Keratinocyte (primary cell): Measurements from ENCODE around the gene SLC12A6. TPM values are rescaled to one million over a fixed set of nuclear protein-coding genes. Genes with fewer than 3 reads are reported as not detected.

Experiments
- DNase-seq: peaks from one replicate; pipeline ENCODE4 v3.0.0-alpha.2; 2011; ENCODE audit warnings: low read depth, missing footprints, low spot score
- FAIRE-seq: peaks from 2 replicates; lab custom pipeline; 2011; peaks lifted over from hg19 to GRCh38; lab: Jason Lieb, UNC
- H2AFZ ChIP-seq: 2 replicates; pipeline ENCODE4 v1.6.0; 2012; ENCODE audit warnings: low read length, control low read depth, inconsistent platforms; ENCODE audit not compliant: control insufficient read depth
- H3K27ac ChIP-seq: 2 replicates; pipeline ENCODE4 v1.5.1; 2011; ENCODE audit warnings: low read length; ENCODE audit not compliant: control insufficient read depth, insufficient read depth
- H3K27me3 ChIP-seq: 3 replicates; pipeline ENCODE4 v1.6.0; 2011; ENCODE audit warnings: low read length; ENCODE audit not compliant: control insufficient read depth, insufficient read depth; ENCODE audit errors: extremely low read depth
- H3K36me3 ChIP-seq, 2 experiments: 2 replicates in 1 of 2; 3 replicates in 1 of 2; pipeline ENCODE4 v1.5.1; 2011; ENCODE audit warnings: low read length in 2 of 2, mild to moderate bottlenecking in 1 of 2; ENCODE audit not compliant: control insufficient read depth in 2 of 2, insufficient read depth in 2 of 2; ENCODE audit errors: extremely low read depth in 1 of 2
- H3K4me1 ChIP-seq: 3 replicates; pipeline ENCODE4 v1.5.1; 2011; ENCODE audit warnings: low read length; ENCODE audit not compliant: control insufficient read depth, insufficient read depth; ENCODE audit errors: extremely low read depth
- H3K4me2 ChIP-seq: 3 replicates; pipeline ENCODE4 v1.6.0; 2011; ENCODE audit warnings: low read depth, low read length; ENCODE audit not compliant: control insufficient read depth, insufficient read depth; ENCODE audit errors: extremely low read depth
- H3K4me3 ChIP-seq, 3 experiments: fragments of 200-600 bp in 1 of 3; sonication (generic) in 1 of 3; 2 replicates in 2 of 3; 3 replicates in 1 of 3; pipeline ENCODE4 v1.5.1; 2011 to 2016; ENCODE audit warnings: low read length in 3 of 3, mild to moderate bottlenecking in 3 of 3, control low read depth in 2 of 3, inconsistent platforms in 1 of 3, low read depth in 1 of 3, mixed read lengths in 1 of 3, mixed run types in 1 of 3, moderate library complexity in 1 of 3; ENCODE audit not compliant: control insufficient read depth in 2 of 3, insufficient read depth in 2 of 3; ENCODE audit errors: extremely low read depth in 1 of 3
- H3K79me2 ChIP-seq: 2 replicates; pipeline ENCODE4 v1.6.0; 2012; ENCODE audit warnings: low read length; ENCODE audit not compliant: control insufficient read depth, insufficient read depth
- H3K9ac ChIP-seq: 3 replicates; pipeline ENCODE4 v1.6.0; 2011; ENCODE audit warnings: low read length; ENCODE audit not compliant: control insufficient read depth, insufficient read depth; ENCODE audit errors: extremely low read depth
- H3K9me1 ChIP-seq: 3 replicates; pipeline ENCODE4 v1.6.0; 2011; ENCODE audit warnings: low read length; ENCODE audit not compliant: control insufficient read depth, insufficient read depth; ENCODE audit errors: extremely low read depth
- H3K9me3 ChIP-seq: 2 replicates; pipeline ENCODE4 v1.5.1; 2012; ENCODE audit warnings: low read depth, low read length; ENCODE audit not compliant: control insufficient read depth
- H4K20me1 ChIP-seq: 3 replicates; pipeline ENCODE4 v1.6.0; 2011; ENCODE audit warnings: low read length; ENCODE audit not compliant: control insufficient read depth, insufficient read depth; ENCODE audit errors: extremely low read depth
- CTCF ChIP-seq, 3 experiments: IDR thresholded peaks in 1 of 3; conservative IDR thresholded peaks in 1 of 3; optimal IDR thresholded peaks in 1 of 3; 2 replicates in 2 of 3; 3 replicates in 1 of 3; pipeline versions ENCODE3 to v1.5.1; 2011; ENCODE audit warnings: low read length in 3 of 3, mild to moderate bottlenecking in 3 of 3, moderate library complexity in 2 of 3, control low read depth in 1 of 3, inconsistent platforms in 1 of 3; ENCODE audit not compliant: insufficient read depth in 2 of 3; ENCODE audit errors: extremely low read depth in 1 of 3
- EZH2 ChIP-seq: IDR thresholded peaks from one replicate; pipeline ENCODE4 v1.6.1; 2012; ENCODE audit warnings: inconsistent platforms, mild to moderate bottlenecking, low read length, moderate library complexity
- dilution Hi-C: fragments of 300-500 bp; cut with MboI; formaldehyde crosslinking; loops from one replicate; pipeline ENCODE4 v1.7.0; 2020; ENCODE audit warnings: low sequenced_read_pairs; ENCODE audit not compliant: extremely low pct_ligation_motif_present
- polyA plus RNA-seq, 5 experiments: library from polyadenylated mRNA; depleted of rRNA in 3 of 5; stranded (reverse) in 3 of 5; stranded (forward) in 1 of 5; unstranded in 1 of 5; fragments of >200 nt; gene quantifications; 1 replicate in 1 of 5; 2 replicates in 3 of 5; 3 replicates in 1 of 5; pipeline versions ENCODE4 v1.2.1 to v1.2.3, GENCODE V29; 2011 to 2012; ENCODE audit warnings: missing spikeins in 2 of 5, low read depth in 1 of 5, low replicate concordance in 1 of 5

The SLC12A6 gene
- polyA plus RNA-seq, 1 donor (not counting 4 experiments of a cell fraction or from before 2014, with no cell fraction given) = 24.3 TPM

DNA sequence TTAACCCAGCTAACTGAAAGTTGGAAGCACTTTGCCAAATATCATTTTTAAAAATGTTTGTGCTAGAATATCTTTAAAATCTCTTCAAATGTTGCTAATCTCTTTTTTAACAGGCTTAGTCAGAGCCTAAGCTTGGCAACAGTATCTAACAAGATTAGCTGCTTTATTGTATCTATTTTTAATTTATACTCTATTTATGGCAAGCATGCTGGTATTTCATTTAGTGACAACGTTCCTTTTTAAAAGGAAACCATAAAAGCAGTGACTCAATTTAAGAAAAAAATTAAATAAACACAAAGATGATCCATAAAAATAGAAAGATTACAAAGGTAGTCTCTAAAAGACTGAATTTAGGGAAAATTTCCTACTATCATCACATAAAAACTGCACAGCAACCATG is 40.5 kb downstream of the SLC12A6 start:
- Histone ChIP-seq H3K27ac (no peak overlapping the region), H3K4me3 (no peak overlapping the region), H3K9me3 (no peaks in the 10 kb centered on the region)

DNA sequence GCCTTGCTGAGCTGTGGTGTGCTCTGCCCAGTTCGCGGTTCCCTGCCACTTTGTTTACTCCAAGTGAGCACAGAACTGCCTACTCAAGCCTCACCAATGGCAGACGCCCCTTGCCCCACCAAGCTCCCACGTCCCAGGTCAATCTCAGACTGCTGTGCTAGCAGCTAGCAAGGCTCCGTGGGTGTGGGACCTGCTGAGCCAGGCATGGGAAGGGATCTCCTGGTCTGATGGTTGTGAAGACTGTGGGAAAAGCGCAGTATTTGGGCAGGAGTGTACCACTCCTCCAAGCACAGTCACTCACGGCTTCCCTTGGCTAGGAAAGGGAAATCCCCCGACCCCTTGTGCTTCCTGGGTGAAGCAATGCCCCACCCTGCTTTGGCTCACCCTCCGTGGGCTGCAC is 45.0 kb downstream of the SLC12A6 start:
- peaks cover 0 to 3% of the 10 kb centered on the region in 2 experiments for H3K36me3 ChIP-seq
- H3K4me1 ChIP-seq = no peaks in the 10 kb centered on the region
- H3K4me3 ChIP-seq = no peak overlapping the region
- no peaks in the 10 kb centered on the region for H4K20me1 ChIP-seq
- H2AFZ ChIP-seq = no peak overlapping the region
- no peaks in the 10 kb centered on the region for H3K79me2 ChIP-seq
- H3K27me3 ChIP-seq = no peaks in the 10 kb centered on the region
- DNase-seq (no peak), FAIRE-seq (no peak)
- TF ChIP-seq EZH2 (no peak), CTCF (optimal IDR thresholded peaks at IDR 0.05 in 1 of 3, IDR thresholded peaks at IDR 0.05 in 1 of 3, conservative IDR thresholded peaks at IDR 0.05 in 1 of 3; ENCODE audit: extremely low read depth in 1 of 3, insufficient read depth in 2 of 3, low read length in 3 of 3) (no peak)
- H3K9me1 ChIP-seq = no peaks in the 10 kb centered on the region
- no peak overlapping the region for H3K4me2 ChIP-seq
- dilution Hi-C loops = no loop called here
- H3K9me3 ChIP-seq = no peaks in the 10 kb centered on the region
- H3K9ac ChIP-seq = no peak overlapping the region
- no peak overlapping the region for H3K27ac ChIP-seq

More for the DNA sequence above, 40.5 kb downstream of the SLC12A6 start:
- H2AFZ ChIP-seq = no peak overlapping the region
- FAIRE-seq = no peak
- DNase-seq = no peak
- TF ChIP-seq EZH2 (no peak), CTCF (optimal IDR thresholded peaks at IDR 0.05 in 1 of 3, IDR thresholded peaks at IDR 0.05 in 1 of 3, conservative IDR thresholded peaks at IDR 0.05 in 1 of 3; ENCODE audit: extremely low read depth in 1 of 3, insufficient read depth in 2 of 3, low read length in 3 of 3) (no peak)
- H3K4me1 ChIP-seq = no peaks in the 10 kb centered on the region
- H3K4me2 ChIP-seq = no peak overlapping the region
- H3K9me1 ChIP-seq = no peaks in the 10 kb centered on the region
- H3K9ac ChIP-seq = no peak overlapping the region
- H3K79me2 ChIP-seq = no peaks in the 10 kb centered on the region
- no peaks in the 10 kb centered on the region for H4K20me1 ChIP-seq
- H3K36me3 ChIP-seq = peaks cover 0 to 3% of the 10 kb centered on the region in 2 experiments
- H3K27me3 ChIP-seq = no peaks in the 10 kb centered on the region
- dilution Hi-C loops = no loop called here
